ENCODE measurements around the gene ARPC2. TPM values are rescaled to one million over a fixed set of nuclear protein-coding genes. Genes with fewer than 3 reads are reported as not detected.

The ARPC2 gene
- total and polyA plus RNA-seq, 2 donors: 292 to 368 TPM

DNA sequence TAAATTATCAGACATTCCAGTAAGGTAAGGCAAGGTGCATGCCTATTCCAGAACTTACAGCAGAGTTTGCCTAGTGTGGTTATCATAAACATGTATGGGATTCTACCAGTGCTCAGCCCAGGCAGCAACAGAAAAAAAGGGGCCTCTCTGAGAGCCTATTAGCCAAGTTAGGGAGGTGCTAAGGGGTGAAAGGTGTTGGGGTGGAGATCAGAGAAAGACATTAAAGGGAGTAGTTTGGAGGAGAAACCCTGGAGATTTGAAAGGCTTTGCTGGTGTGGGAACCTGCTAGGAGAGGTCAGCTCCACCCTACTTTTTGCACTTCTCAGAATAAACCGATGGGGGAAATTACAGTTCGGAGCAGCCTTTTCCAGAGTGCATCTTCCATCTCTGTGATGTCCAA is 2.9 kb downstream of the ARPC2 start:
- H3K4me3 ChIP-seq (ENCODE audit: low read length in 2 of 2): peak overlapping the region in 1 of 2 donors; percentile 10
- peak in 2 of 9 donors; percentile 8 to 16 for DNase-seq (ENCODE audit: low read depth in 6 of 9, low spot score in 9 of 9)
- H3K36me3 ChIP-seq (ENCODE audit: control insufficient read depth in 2 of 2, insufficient read depth in 2 of 2, low read length in 1 of 2): peaks cover 4 to 31% of the 10 kb centered on the region in 2 donors
- WGBS: 49% methylated on average over 2 of the region's 2 CpGs
- H3K4me1 ChIP-seq (ENCODE audit: control insufficient read depth in 2 of 2, insufficient read depth in 2 of 2, low read length in 2 of 2): peaks cover 25 to 48% of the 10 kb centered on the region in 2 donors
- peak overlapping the region in 1 of 2 donors; percentile 83 for H3K27ac ChIP-seq (ENCODE audit: low read depth in 1 of 2, low read length in 1 of 2)
- no peaks in the 10 kb centered on the region for H3K27me3 ChIP-seq (ENCODE audit: control insufficient read depth in 2 of 2, insufficient read depth in 1 of 2, low read length in 1 of 2)
- H3K9me3 ChIP-seq (ENCODE audit: control insufficient read depth in 2 of 2, insufficient read depth in 1 of 2, low read length in 1 of 2): peaks cover 0 to 3% of the 10 kb centered on the region in 2 donors

DNA sequence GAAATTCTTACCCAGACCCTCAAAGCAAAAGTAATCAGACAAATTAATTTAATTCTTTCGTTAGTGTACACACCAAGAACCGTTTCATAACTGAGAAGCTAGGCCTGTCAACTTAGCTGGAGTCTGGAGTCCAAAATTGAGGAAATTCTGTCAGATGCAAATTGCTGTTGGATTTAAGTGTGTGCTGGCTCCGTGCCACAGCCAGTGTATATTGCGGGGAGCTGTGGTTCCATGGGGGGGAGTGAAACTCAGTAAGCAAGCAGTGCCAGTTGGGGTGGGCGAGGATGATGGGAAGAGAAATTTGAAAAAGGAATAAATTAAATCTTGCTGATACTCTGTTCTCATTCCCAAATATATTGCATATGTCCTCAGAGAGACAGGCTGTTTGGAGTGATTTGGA is 4.0 kb downstream of the ARPC2 start:
- Histone ChIP-seq H3K9me3 (ENCODE audit: control insufficient read depth in 2 of 2, insufficient read depth in 1 of 2, low read length in 1 of 2) (peaks cover 0 to 3% of the 10 kb centered on the region in 2 donors), H3K27ac (ENCODE audit: low read depth in 1 of 2, low read length in 1 of 2) (no peak overlapping the region), H3K27me3 (ENCODE audit: control insufficient read depth in 2 of 2, insufficient read depth in 1 of 2, low read length in 1 of 2) (no peaks in the 10 kb centered on the region), H3K4me1 (ENCODE audit: control insufficient read depth in 2 of 2, insufficient read depth in 2 of 2, low read length in 2 of 2) (peaks cover 25 to 48% of the 10 kb centered on the region in 2 donors), H3K36me3 (ENCODE audit: control insufficient read depth in 2 of 2, insufficient read depth in 2 of 2, low read length in 1 of 2) (peaks cover 8 to 41% of the 10 kb centered on the region in 2 donors), H3K4me3 (ENCODE audit: low read length in 2 of 2) (no peak overlapping the region)
- WGBS: 58% methylated on average over 5 of the region's 5 CpGs
- no peak for DNase-seq (ENCODE audit: low read depth in 6 of 9, low spot score in 9 of 9)

DNA sequence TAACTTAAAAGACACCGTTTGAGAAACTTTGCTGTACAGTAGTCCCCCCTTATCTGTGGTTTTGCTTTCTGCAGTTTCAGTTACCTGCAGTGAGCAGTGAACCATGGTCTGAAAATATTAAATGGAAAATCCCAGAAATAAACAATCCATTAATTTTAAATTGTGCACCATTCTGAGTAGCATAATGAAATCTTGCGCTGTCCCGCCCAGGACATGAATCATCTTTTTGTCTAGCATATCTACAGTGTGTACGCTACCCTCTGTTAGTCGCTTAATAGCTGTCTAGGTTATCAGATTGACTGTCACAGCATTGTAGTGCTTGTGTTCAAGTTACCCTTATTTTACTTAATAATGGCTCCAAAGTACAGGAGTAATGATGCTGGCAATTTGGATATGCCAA is 6.1 kb downstream of the ARPC2 start:
- H3K4me1 ChIP-seq (ENCODE audit: control insufficient read depth in 2 of 2, insufficient read depth in 2 of 2, low read length in 2 of 2): peaks cover 25 to 40% of the 10 kb centered on the region in 2 donors
- no peaks in the 10 kb centered on the region for H3K27me3 ChIP-seq (ENCODE audit: control insufficient read depth in 2 of 2, insufficient read depth in 1 of 2, low read length in 1 of 2)
- H3K9me3 ChIP-seq (ENCODE audit: control insufficient read depth in 2 of 2, insufficient read depth in 1 of 2, low read length in 1 of 2): no peaks in the 10 kb centered on the region
- no peak overlapping the region for H3K27ac ChIP-seq (ENCODE audit: low read depth in 1 of 2, low read length in 1 of 2)
- no peak for DNase-seq (ENCODE audit: low read depth in 6 of 9, low spot score in 9 of 9)
- no peak overlapping the region for H3K4me3 ChIP-seq (ENCODE audit: low read length in 2 of 2)
- H3K36me3 ChIP-seq (ENCODE audit: control insufficient read depth in 2 of 2, insufficient read depth in 2 of 2, low read length in 1 of 2): peaks cover 19 to 53% of the 10 kb centered on the region in 2 donors
- 76% methylated on average over 5 of the region's 5 CpGs for WGBS

DNA sequence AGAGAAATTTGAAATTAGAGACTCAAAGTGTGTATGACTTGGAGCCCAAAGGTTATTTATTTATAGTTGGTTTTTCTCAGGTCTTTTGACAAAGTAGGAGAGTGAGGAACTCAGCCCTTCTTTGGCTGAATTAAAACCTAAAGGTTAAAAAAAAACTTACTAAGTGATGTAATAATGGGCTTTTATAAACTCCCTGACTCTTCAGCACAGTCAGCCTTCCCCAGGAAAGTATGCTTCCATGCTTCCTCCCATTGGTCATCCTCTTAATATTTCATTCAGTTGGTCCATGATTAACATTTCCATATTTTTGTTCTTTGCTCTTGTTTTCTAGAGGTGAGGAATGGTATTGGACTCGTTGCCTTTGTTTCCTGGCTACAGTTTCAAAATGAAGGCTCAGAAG is 7.2 kb downstream of the ARPC2 start:
- Histone ChIP-seq H3K4me1 (ENCODE audit: control insufficient read depth in 2 of 2, insufficient read depth in 2 of 2, low read length in 2 of 2) (peaks cover 18 to 38% of the 10 kb centered on the region in 2 donors), H3K27me3 (ENCODE audit: control insufficient read depth in 2 of 2, insufficient read depth in 1 of 2, low read length in 1 of 2) (no peaks in the 10 kb centered on the region), H3K27ac (ENCODE audit: low read depth in 1 of 2, low read length in 1 of 2) (no peak overlapping the region), H3K36me3 (ENCODE audit: control insufficient read depth in 2 of 2, insufficient read depth in 2 of 2, low read length in 1 of 2) (peaks cover 22 to 60% of the 10 kb centered on the region in 2 donors), H3K9me3 (ENCODE audit: control insufficient read depth in 2 of 2, insufficient read depth in 1 of 2, low read length in 1 of 2) (no peaks in the 10 kb centered on the region), H3K4me3 (ENCODE audit: low read length in 2 of 2) (no peak overlapping the region)
- no peak for DNase-seq (ENCODE audit: low read depth in 6 of 9, low spot score in 9 of 9)
- 88% methylated on average over 1 of the region's 1 CpG for WGBS

DNA sequence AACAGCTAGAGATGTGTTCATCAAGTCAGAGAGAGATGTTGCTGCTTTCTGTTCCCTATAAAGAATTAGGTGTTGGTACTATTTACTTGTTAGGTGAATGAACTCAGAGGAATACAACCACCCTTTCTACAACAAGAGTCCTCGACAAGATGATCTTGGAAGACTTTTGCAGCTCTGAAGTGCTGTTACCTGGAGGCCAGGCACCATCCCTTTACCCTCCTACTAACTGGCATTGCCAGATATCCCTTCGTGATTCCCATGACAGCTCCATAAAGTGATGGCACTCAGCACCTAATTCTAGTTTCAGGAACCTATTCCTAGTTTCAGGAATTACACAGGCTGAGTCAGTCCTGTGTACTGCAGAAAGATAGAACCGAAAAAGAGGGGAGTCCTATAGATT is 9.9 kb downstream of the ARPC2 start:
- Histone ChIP-seq H3K27me3 (ENCODE audit: control insufficient read depth in 2 of 2, insufficient read depth in 1 of 2, low read length in 1 of 2) (no peaks in the 10 kb centered on the region), H3K4me1 (ENCODE audit: control insufficient read depth in 2 of 2, insufficient read depth in 2 of 2, low read length in 2 of 2) (peaks cover 8 to 30% of the 10 kb centered on the region in 2 donors), H3K9me3 (ENCODE audit: control insufficient read depth in 2 of 2, insufficient read depth in 1 of 2, low read length in 1 of 2) (no peaks in the 10 kb centered on the region), H3K4me3 (ENCODE audit: low read length in 2 of 2) (no peak overlapping the region), H3K36me3 (ENCODE audit: control insufficient read depth in 2 of 2, insufficient read depth in 2 of 2, low read length in 1 of 2) (peaks cover 44 to 66% of the 10 kb centered on the region in 2 donors), H3K27ac (ENCODE audit: low read depth in 1 of 2, low read length in 1 of 2) (no peak overlapping the region)
- 96% methylated on average over 3 of the region's 3 CpGs for WGBS
- DNase-seq (ENCODE audit: low read depth in 6 of 9, low spot score in 9 of 9): no peak

DNA sequence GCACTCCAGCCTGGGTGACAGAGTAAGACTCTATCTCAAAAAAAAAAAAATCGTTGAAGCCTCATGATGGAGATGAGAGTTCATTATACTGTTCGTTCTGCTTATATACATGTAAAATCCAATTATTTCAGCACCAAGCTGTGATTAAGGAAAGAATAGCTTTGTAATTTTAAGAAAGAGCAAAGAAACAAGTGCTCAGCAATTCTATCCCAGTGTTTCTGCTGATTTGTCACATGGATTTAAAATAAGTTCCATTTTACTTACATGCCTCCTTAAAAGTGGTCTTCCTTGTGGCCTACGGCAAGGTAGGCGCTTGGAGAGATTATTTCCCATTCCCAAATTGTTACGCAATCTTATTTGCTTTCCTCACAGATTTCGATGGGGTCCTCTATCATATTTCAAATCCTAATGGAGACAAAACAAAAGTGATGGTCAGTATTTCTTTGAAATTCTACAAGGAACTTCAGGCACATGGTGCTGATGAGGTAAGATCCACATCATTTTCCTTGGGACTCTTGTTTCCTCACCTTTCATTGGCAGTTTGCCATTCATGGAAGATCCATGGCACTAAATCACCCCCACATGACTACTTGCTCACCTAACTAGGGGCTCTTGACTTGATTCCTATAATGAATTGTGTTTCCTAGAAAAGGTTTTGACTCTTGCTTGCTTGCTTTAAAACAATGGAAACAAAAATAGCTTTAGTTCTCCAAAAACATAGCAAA is 11.5 kb downstream of the ARPC2 start:
- 96% methylated on average over 6 of the region's 6 CpGs for WGBS
- H3K27me3 ChIP-seq (ENCODE audit: control insufficient read depth in 2 of 2, insufficient read depth in 1 of 2, low read length in 1 of 2): no peaks in the 10 kb centered on the region
- no peak for DNase-seq (ENCODE audit: low read depth in 6 of 9, low spot score in 9 of 9)
- H3K9me3 ChIP-seq (ENCODE audit: control insufficient read depth in 2 of 2, insufficient read depth in 1 of 2, low read length in 1 of 2): no peaks in the 10 kb centered on the region
- H3K4me3 ChIP-seq (ENCODE audit: low read length in 2 of 2): no peak overlapping the region
- peaks cover 55 to 82% of the 10 kb centered on the region in 2 donors for H3K36me3 ChIP-seq (ENCODE audit: control insufficient read depth in 2 of 2, insufficient read depth in 2 of 2, low read length in 1 of 2)
- peaks cover 5 to 20% of the 10 kb centered on the region in 2 donors for H3K4me1 ChIP-seq (ENCODE audit: control insufficient read depth in 2 of 2, insufficient read depth in 2 of 2, low read length in 2 of 2)
- peak overlapping the region; percentile 66 to 81 for H3K27ac ChIP-seq (ENCODE audit: low read depth in 1 of 2, low read length in 1 of 2)

DNA sequence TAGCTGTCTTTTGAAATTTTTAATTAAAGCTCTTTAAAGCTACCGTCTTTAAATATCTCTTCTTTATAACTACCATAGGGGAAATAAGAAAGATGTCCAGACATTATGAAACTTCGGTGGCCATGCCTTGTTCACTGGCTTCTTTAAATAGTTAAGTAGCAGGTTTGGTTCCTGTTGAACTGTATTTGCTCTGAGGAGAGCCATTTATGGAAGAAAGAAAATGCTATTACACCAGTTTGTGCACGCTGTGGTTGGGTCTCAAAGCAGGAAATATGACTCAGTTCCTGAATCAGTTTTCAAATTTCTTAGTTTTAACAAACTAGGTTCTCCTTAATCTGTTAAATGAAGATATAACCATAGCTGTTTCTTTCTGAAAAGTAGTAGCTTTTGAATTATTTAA is 12.2 kb downstream of the ARPC2 start:
- Histone ChIP-seq H3K9me3 (ENCODE audit: control insufficient read depth in 2 of 2, insufficient read depth in 1 of 2, low read length in 1 of 2) (no peaks in the 10 kb centered on the region), H3K27ac (ENCODE audit: low read depth in 1 of 2, low read length in 1 of 2) (peak overlapping the region in 1 of 2 donors; percentile 81), H3K36me3 (ENCODE audit: control insufficient read depth in 2 of 2, insufficient read depth in 2 of 2, low read length in 1 of 2) (peaks cover 55 to 80% of the 10 kb centered on the region in 2 donors), H3K4me1 (ENCODE audit: control insufficient read depth in 2 of 2, insufficient read depth in 2 of 2, low read length in 2 of 2) (peaks cover 5 to 17% of the 10 kb centered on the region in 2 donors), H3K4me3 (ENCODE audit: low read length in 2 of 2) (no peak overlapping the region), H3K27me3 (ENCODE audit: control insufficient read depth in 2 of 2, insufficient read depth in 1 of 2, low read length in 1 of 2) (no peaks in the 10 kb centered on the region)
- WGBS: 9% methylated on average over 3 of the region's 3 CpGs
- peak in 3 of 9 donors; percentile 34 to 68 (median 35) for DNase-seq (ENCODE audit: low read depth in 6 of 9, low spot score in 9 of 9)

DNA sequence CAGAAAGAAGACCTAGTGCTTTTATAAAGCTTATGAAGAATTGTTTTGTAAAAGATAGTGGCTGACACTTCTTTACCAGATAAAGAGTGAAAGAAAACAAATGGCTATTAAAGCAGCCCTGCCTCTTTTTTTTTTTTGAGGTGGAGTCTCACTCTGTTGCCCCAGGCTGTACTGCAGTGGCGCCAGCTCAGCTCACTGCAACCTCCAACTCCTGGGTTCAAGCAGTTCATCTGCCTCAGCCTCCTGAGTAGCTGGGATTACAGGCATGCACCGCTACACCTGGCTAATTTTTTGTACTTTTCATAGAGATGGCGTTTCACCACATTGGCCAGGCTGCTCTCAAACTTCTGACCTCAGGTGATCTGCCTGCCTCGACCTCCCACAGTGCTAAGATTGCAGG is 12.9 kb downstream of the ARPC2 start:
- Histone ChIP-seq H3K27ac (ENCODE audit: low read depth in 1 of 2, low read length in 1 of 2) (peak overlapping the region; percentile 49 to 81), H3K9me3 (ENCODE audit: control insufficient read depth in 2 of 2, insufficient read depth in 1 of 2, low read length in 1 of 2) (no peaks in the 10 kb centered on the region), H3K27me3 (ENCODE audit: control insufficient read depth in 2 of 2, insufficient read depth in 1 of 2, low read length in 1 of 2) (no peaks in the 10 kb centered on the region), H3K4me3 (ENCODE audit: low read length in 2 of 2) (no peak overlapping the region), H3K36me3 (ENCODE audit: control insufficient read depth in 2 of 2, insufficient read depth in 2 of 2, low read length in 1 of 2) (peaks cover 52 to 80% of the 10 kb centered on the region in 2 donors), H3K4me1 (ENCODE audit: control insufficient read depth in 2 of 2, insufficient read depth in 2 of 2, low read length in 2 of 2) (peaks cover 5 to 17% of the 10 kb centered on the region in 2 donors)
- no peak for DNase-seq (ENCODE audit: low read depth in 6 of 9, low spot score in 9 of 9)
- WGBS: 91% methylated on average over 4 of the region's 4 CpGs

DNA sequence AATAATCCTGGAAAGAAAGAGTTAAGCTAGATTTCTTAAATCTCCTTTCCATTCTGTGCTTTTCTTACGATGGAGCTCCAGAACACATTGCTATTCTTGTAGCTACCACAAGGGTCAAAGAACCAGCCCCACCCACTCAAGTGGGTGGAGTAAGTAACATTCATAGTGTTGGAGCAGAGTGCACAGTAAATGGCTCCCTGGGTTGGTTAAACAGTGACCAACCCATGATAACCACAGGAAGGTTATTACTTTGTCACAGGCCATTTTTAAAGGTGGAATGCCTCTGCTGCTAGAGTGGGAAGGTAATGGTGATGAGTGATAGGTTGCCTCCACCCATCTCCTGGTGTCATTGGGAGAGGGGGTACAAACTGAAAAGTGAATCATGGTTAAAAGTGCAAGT is 13.9 kb downstream of the ARPC2 start:
- 48% methylated on average over 1 of the region's 1 CpG for WGBS
- Histone ChIP-seq H3K9me3 (ENCODE audit: control insufficient read depth in 2 of 2, insufficient read depth in 1 of 2, low read length in 1 of 2) (no peaks in the 10 kb centered on the region), H3K4me3 (ENCODE audit: low read length in 2 of 2) (no peak overlapping the region), H3K27me3 (ENCODE audit: control insufficient read depth in 2 of 2, insufficient read depth in 1 of 2, low read length in 1 of 2) (no peaks in the 10 kb centered on the region), H3K36me3 (ENCODE audit: control insufficient read depth in 2 of 2, insufficient read depth in 2 of 2, low read length in 1 of 2) (peaks cover 57 to 80% of the 10 kb centered on the region in 2 donors), H3K27ac (ENCODE audit: low read depth in 1 of 2, low read length in 1 of 2) (no peak overlapping the region), H3K4me1 (ENCODE audit: control insufficient read depth in 2 of 2, insufficient read depth in 2 of 2, low read length in 2 of 2) (peaks cover 5 to 17% of the 10 kb centered on the region in 2 donors)
- peak in 1 of 9 donors; percentile 24 for DNase-seq (ENCODE audit: low read depth in 6 of 9, low spot score in 9 of 9)

Data from thymus (tissue), 11 donors.